Stimulated activated CD4-positive, alpha-beta T cell treated with anti-CD3 and anti-CD28 coated beads, Interleukin-1b, Interleukin-23, amount 100 ng/mL, for 4 hours (primary cell): ENCODE measurements around the gene EPHB3.
"Not testable (repeated sequence)": the region's sequence is repeated elsewhere in the genome, so short reads cannot be mapped to it uniquely, and the experiment has no call there.

Experiments
- DNase-seq, 2 donors: peaks; one replicate each; pipeline ENCODE4 v3.0.0-alpha.2; 2020; ENCODE audit warnings: low read depth in 2 of 2

Gene EPHB3

GRCh38 chr3:184620475-184621119 lies 59.0 kb downstream of the EPHB3 start:
- no peak for DNase-seq

- DNase-seq = not testable (repeated sequence)
Measured at GRCh38 chr3:184622156-184622555, 60.6 kb downstream of the EPHB3 start.

GRCh38 chr3:184626923-184627322 lies 65.3 kb downstream of the EPHB3 start:
- DNase-seq = no peak

- DNase-seq = no peak
Measured at GRCh38 chr3:184629555-184630160, 68.1 kb downstream of the EPHB3 start.

- DNase-seq = no peak
Measured at GRCh38 chr3:184630861-184631471, 69.4 kb downstream of the EPHB3 start.

GRCh38 chr3:184631472-184631861 lies 69.9 kb downstream of the EPHB3 start:
- DNase-seq = no peak
